GM13977 (cell line): ENCODE results near the gene SPIRE1.

Experiments
- DNase-seq: peaks from one replicate; pipeline ENCODE4 v3.0.0; 2012; ENCODE audit warnings: low spot score
- in situ Hi-C: fragments of 300-500 bp; cut with MboI; formaldehyde crosslinking; loops from one replicate; pipeline ENCODE4 v1.12.0; 2022; ENCODE audit warnings: low sequenced_read_pairs, low pct_unique_long_range_greater_than_20kb, mixed read lengths, inconsistent platforms; ENCODE audit not compliant: unreplicated experiment
- TF ChIP-seq, protein P1 (sequence below): IDR thresholded peaks from 2 replicates; pipeline ENCODE4 v1.5.1; 2012; ENCODE audit warnings: mild to moderate bottlenecking, control low read depth; ENCODE audit not compliant: insufficient read depth; ENCODE audit errors: extremely low read depth, missing control alignments

SPIRE1 gene

DNA sequence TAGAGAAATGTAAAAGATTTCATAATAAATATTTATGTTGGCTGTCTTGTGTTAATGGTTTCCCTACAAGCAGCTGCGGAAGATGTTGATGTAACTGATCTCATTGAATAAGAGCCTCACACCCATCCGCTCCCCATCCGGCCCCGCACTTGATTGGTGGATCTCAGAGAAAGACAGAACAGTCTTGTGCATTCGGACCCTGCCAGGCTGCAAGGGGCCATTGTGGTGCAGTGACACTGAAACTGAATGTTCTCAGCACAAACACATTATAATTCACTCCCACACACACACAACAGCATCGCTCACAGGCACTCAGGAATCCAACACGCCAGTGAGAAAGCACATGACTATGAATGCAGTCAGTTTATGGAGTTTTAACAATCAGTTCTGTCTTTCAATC is 202.4 kb downstream of the SPIRE1 start:
- no peak for DNase-seq
- TF ChIP-seq, protein P1, sequence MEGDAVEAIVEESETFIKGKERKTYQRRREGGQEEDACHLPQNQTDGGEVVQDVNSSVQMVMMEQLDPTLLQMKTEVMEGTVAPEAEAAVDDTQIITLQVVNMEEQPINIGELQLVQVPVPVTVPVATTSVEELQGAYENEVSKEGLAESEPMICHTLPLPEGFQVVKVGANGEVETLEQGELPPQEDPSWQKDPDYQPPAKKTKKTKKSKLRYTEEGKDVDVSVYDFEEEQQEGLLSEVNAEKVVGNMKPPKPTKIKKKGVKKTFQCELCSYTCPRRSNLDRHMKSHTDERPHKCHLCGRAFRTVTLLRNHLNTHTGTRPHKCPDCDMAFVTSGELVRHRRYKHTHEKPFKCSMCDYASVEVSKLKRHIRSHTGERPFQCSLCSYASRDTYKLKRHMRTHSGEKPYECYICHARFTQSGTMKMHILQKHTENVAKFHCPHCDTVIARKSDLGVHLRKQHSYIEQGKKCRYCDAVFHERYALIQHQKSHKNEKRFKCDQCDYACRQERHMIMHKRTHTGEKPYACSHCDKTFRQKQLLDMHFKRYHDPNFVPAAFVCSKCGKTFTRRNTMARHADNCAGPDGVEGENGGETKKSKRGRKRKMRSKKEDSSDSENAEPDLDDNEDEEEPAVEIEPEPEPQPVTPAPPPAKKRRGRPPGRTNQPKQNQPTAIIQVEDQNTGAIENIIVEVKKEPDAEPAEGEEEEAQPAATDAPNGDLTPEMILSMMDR, result no peak
- in situ Hi-C loops, result no loop called here

DNA sequence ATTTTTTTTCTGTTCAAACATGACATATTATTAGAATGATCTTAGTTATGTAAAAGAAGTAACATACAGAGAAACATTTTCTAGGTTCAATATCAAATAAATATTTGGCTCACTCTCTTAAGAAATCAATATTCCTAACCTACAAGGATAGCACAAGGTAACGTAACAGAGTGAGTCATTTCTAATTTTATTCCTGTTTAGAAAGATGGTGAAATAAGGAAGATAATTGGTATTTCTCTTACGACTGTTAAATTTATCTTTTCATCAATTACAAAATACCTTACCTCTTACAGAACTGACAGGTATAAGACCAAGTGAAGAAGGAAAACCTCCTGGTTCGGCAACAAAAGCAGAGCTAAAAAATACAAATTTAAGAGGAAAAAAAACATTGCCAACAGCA is 205.1 kb downstream of the SPIRE1 start:
- DNase-seq, result no peak
- TF ChIP-seq, protein P1, result no peak
- in situ Hi-C loops, result no loop called here

DNA sequence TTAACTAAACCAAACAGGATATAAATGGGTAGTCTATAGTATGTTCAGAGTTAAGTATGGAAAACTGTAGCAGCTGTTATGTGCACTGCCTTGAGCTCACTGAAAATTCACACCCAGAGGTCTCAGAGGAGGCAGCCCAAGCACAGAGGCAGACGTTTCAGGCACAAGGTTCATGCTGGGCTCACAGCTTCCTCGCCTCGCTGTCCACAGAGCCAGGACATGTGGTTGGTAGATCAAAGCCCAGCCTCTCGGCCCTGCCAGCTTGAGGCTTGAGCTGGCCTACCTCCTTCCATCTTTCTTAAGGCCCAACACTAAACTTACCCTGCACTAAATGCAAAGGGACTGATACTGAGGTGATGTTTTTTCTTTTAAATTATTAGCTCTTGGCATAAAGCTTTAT is 206.5 kb downstream of the SPIRE1 start:
- in situ Hi-C loops, result no loop called here
- TF ChIP-seq, protein P1, result no peak
- DNase-seq, result no peak

DNA sequence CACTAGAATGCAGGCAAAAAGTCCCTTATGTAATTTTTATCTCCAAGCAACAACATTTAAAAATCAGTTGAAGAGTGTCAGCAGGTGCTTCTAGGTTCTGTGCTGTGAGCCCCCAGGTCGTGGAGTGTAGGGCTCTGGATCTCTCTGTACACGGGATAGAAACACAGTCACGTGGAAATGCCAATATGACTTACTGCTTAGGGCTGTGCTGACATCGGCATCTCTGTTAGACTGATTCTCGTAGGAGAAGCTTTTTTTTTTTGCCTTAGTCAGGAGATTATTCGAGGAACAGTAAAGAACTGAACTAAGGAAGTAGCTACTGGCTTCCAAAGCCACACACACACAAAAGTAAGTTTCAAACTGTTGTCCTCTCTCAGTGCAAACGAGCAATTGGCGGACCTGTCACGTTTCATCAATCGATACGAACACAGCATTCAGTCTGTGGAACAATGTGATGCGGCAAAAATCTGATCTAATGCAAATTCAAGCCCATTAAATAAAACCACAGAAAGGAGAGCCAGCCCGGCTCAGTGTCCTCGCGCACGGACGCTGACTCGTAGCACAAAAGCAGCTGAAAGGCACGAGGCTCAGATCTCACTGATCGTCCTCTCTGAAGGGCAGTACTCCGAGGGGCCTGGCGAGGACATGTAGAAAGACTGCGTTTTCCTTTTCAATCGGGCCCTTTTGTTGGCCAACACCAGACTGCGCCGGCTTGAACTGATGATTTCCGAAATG is 208.7 kb downstream of the SPIRE1 start:
- in situ Hi-C loops, result no loop called here
- DNase-seq, result no peak

DNA sequence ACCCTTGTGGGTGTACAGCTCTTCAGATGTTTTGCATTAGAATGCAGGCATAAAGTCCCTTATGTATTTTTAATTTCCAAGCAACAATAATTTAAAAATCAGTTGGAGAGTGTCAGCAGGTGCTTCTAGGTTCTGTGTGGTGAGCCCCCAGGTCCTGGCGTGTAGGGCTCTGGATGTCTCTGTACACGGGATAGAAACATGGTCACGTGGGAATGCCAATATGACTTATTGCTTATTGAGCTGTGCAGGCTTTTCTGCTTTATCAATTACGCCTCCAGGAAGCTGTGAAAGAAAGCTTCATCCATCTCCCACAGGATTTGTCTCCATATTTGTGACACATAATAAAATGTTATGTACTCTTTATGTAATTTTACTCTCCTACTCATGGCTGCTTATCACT is 212.4 kb downstream of the SPIRE1 start:
- no peak for DNase-seq
- in situ Hi-C loops, result no loop called here
- TF ChIP-seq, protein P1, result no peak

More for the DNA sequence above, 208.7 kb downstream of the SPIRE1 start:
- TF ChIP-seq, protein P1, result no peak

DNA sequence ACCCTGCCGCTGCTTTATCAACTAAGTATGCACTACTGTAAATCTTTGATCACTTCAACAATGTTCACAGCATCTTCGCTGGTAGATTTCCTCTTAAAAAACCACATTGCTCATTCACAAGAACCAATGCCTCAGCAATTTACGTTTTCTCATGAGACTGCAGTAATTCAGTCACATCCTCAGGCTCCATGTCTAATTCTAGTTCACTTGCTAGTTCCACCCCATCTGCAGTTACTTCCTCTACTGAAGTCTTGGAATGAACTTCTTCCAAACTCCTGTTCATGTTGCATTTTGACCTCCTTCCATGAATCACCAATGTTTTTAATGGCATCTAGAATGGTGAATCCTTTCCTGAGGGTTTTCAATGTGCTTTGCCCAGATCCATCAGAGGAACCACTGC is 214.4 kb downstream of the SPIRE1 start:
- no peak for DNase-seq
- TF ChIP-seq, protein P1, result no peak
- in situ Hi-C loops, result no loop called here
